ENCODE data around the gene LHPP. TPM values are rescaled to one million over a fixed set of nuclear protein-coding genes. Genes with fewer than 3 reads are reported as not detected.
"Not testable (repeated sequence)": the region's sequence is repeated elsewhere in the genome, so short reads cannot be mapped to it uniquely, and the experiment has no call there.

LHPP gene
- total RNA-seq, 1 experiment from 2014 or later: 24.7 TPM

DNA sequence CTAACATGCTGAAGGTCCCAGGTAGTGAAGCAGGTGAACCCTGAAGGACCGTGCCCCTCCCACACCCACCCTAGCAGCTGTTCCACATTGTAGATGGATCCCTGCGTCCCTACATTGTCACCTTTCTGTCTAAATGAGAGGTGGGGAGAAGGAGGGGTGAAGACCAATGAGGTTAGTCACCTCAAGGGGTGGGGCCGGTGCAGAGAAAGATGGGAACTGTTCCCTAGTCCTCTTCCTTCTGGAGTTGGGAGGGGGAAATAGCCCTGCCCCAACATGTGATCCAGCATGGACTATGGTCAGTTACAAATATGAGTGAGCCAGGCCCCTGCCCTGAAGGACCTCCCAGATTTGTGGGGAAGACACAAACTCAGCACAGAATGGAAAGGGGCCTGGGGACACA is 124.5 kb downstream of the LHPP start:
- Histone ChIP-seq H3K4me1 (replicated peaks; ENCODE audit: insufficient read depth) (no peaks in the 10 kb centered on the region), H3K4me3 (no peak overlapping the region), H3K36me3 (ENCODE audit: low read depth) (no peaks in the 10 kb centered on the region), H2AFZ (no peak overlapping the region), H3K4me2 (no peak overlapping the region), H3K27me3 (ENCODE audit: insufficient read depth, low read depth) (no peaks in the 10 kb centered on the region), H3K79me2 (ENCODE audit: low read depth) (no peaks in the 10 kb centered on the region), H3K9me3 (ENCODE audit: insufficient read depth, low read depth) (no peaks in the 10 kb centered on the region), H3F3A (ENCODE audit: insufficient read depth, low read depth) (no peaks in the 10 kb centered on the region), H4K20me1 (ENCODE audit: insufficient read depth) (no peaks in the 10 kb centered on the region), H3K9me2 (ENCODE audit: insufficient read depth) (no peaks in the 10 kb centered on the region), H3K27ac (no peak overlapping the region)
- DNase-seq: no peak
- no TSS peak for BruUV-seq (replicated peaks)
- CTCF ChIA-PET: no interaction called here
- intact Hi-C loops (cut with micrococcal nuclease; ENCODE audit: unreplicated experiment): no loop called here
- POLR2A ChIA-PET (ENCODE audit: unreplicated experiment): interaction anchor here (0.7 kb wide), 1 partner anchor 173 kb away, joined by 4 read pairs; no protein-coding TSS in a partner anchor
- TF ChIP-seq, protein P1, sequence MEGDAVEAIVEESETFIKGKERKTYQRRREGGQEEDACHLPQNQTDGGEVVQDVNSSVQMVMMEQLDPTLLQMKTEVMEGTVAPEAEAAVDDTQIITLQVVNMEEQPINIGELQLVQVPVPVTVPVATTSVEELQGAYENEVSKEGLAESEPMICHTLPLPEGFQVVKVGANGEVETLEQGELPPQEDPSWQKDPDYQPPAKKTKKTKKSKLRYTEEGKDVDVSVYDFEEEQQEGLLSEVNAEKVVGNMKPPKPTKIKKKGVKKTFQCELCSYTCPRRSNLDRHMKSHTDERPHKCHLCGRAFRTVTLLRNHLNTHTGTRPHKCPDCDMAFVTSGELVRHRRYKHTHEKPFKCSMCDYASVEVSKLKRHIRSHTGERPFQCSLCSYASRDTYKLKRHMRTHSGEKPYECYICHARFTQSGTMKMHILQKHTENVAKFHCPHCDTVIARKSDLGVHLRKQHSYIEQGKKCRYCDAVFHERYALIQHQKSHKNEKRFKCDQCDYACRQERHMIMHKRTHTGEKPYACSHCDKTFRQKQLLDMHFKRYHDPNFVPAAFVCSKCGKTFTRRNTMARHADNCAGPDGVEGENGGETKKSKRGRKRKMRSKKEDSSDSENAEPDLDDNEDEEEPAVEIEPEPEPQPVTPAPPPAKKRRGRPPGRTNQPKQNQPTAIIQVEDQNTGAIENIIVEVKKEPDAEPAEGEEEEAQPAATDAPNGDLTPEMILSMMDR (conservative IDR thresholded peaks at IDR 0.05): no peak
- TF ChIP-seq EZH2 (IDR thresholded peaks at IDR 0.05; ENCODE audit: low read depth): no peak

DNA sequence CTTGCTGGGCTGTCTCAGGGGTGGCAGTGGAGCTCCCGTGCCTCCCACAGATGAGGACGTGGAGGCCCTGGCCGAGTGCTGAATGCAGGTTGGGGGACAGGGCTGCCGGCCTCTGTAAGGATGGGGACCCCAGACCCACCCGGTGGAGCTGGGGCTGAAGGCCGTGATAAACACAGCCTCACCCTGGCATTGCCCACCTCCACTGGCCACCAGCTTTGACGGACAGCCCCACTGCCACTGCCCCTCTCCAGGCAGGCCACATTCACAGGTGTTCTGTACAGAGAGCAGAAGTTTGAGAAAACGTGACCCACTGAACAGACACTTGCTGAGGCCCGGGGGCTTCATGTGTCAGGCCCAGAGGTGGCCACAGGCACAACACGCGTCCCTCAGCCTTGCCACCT is 126.2 kb downstream of the LHPP start:
- intact Hi-C loops (cut with micrococcal nuclease; ENCODE audit: unreplicated experiment): no loop called here
- ChIA-PET CTCF (no interaction called here), POLR2A (ENCODE audit: unreplicated experiment) (no interaction called here)
- H3F3A ChIP-seq (ENCODE audit: insufficient read depth, low read depth): no peaks in the 10 kb centered on the region
- TF ChIP-seq EZH2 (IDR thresholded peaks at IDR 0.05; ENCODE audit: low read depth): no peak
- TF ChIP-seq, protein P1 (conservative IDR thresholded peaks at IDR 0.05): no peak
- H2AFZ ChIP-seq: no peak overlapping the region
- no peak overlapping the region for H3K4me3 ChIP-seq
- no peaks in the 10 kb centered on the region for H3K4me1 ChIP-seq (replicated peaks; ENCODE audit: insufficient read depth)
- H3K27me3 ChIP-seq (ENCODE audit: insufficient read depth, low read depth): no peaks in the 10 kb centered on the region
- H3K79me2 ChIP-seq (ENCODE audit: low read depth): no peaks in the 10 kb centered on the region
- H3K36me3 ChIP-seq (ENCODE audit: low read depth): no peaks in the 10 kb centered on the region
- no TSS peak for BruUV-seq (replicated peaks)
- no peaks in the 10 kb centered on the region for H3K9me3 ChIP-seq (ENCODE audit: insufficient read depth, low read depth)
- DNase-seq: no peak
- H4K20me1 ChIP-seq (ENCODE audit: insufficient read depth): no peaks in the 10 kb centered on the region; the same call in 1 of the 2 replicates
- H3K4me2 ChIP-seq: no peak overlapping the region
- H3K9me2 ChIP-seq (ENCODE audit: insufficient read depth): no peaks in the 10 kb centered on the region
- no peak overlapping the region for H3K27ac ChIP-seq

DNA sequence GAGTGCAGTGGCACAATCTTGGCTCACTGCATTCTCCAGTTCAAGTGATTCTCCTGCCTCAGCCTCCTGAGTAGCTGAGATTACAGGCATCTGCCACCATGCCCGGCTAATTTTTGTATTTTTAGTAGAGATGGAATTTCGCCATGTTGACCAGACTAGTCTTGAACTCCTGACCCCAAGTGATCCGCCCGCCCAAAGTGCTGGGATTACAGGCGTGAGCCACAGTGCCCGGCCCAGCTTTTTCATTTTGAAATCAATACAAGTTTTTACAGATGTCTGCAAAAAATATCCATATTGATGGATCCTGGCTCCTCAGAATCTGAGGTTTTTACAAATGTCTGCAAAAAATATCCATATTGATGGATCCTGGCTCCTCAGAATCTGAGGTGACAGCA is 126.7 kb downstream of the LHPP start:
- H3K9me3 ChIP-seq (ENCODE audit: insufficient read depth, low read depth); intact Hi-C loops (cut with micrococcal nuclease; ENCODE audit: unreplicated experiment); DNase-seq; H2AFZ ChIP-seq; CTCF ChIA-PET; H3K27me3 ChIP-seq (ENCODE audit: insufficient read depth, low read depth); H3K4me3 ChIP-seq; H3K79me2 ChIP-seq (ENCODE audit: low read depth); H3K4me1 ChIP-seq (replicated peaks; ENCODE audit: insufficient read depth); POLR2A ChIA-PET (ENCODE audit: unreplicated experiment); H3K4me2 ChIP-seq; H3K9me2 ChIP-seq (ENCODE audit: insufficient read depth); H3K27ac ChIP-seq; H3K36me3 ChIP-seq (ENCODE audit: low read depth); BruUV-seq (replicated peaks); H4K20me1 ChIP-seq (ENCODE audit: insufficient read depth); H3F3A ChIP-seq (ENCODE audit: insufficient read depth, low read depth): not testable (repeated sequence)

DNA sequence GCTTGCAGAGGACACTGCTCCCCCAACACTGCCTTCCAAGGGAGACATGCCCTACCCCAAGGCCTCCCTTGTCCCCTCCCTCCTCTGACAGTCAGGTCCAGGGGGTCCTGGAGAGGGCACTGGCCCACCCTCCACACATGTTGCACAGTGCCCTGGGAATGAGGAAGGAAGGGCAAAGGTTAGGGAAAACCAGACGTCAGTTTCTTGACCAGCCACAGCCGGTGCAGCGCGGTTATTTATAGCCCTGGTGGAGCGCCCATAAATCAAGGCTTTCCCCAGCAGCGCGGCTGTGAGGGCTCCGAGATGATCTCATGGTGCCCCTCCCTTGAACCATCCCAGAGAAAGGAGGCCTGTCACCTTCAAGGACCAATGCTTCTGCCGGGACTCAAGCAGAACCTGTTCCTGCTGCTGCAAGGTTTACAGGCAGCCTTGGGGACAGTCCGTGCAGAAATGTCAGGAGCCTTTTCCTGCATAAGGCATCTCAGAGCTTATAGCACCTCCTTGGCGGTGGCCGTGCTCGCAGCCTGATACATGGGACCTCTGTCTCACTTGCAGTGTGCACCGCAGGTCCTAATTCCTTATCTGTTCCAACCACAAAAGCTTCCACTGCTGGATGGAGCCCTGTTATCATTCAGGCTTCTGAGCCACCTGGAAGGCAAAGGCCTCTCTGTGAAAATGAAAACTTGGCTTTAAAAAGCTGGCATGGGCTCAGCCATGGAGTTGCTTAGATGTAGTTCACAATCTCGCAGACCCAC is 127.3 kb downstream of the LHPP start:
- ChIA-PET POLR2A (ENCODE audit: unreplicated experiment) (no interaction called here), CTCF (no interaction called here)
- Histone ChIP-seq H3K27ac (no peak overlapping the region), H2AFZ (no peak overlapping the region), H3F3A (ENCODE audit: insufficient read depth, low read depth) (no peaks in the 10 kb centered on the region), H3K4me3 (no peak overlapping the region), H3K36me3 (ENCODE audit: low read depth) (no peaks in the 10 kb centered on the region), H3K79me2 (ENCODE audit: low read depth) (no peaks in the 10 kb centered on the region), H3K9me3 (ENCODE audit: insufficient read depth, low read depth) (no peaks in the 10 kb centered on the region), H3K27me3 (ENCODE audit: insufficient read depth, low read depth) (no peaks in the 10 kb centered on the region), H4K20me1 (ENCODE audit: insufficient read depth) (no peaks in the 10 kb centered on the region; the same call in 1 of the 2 replicates), H3K9me2 (ENCODE audit: insufficient read depth) (no peaks in the 10 kb centered on the region), H3K4me2 (no peak overlapping the region), H3K4me1 (replicated peaks; ENCODE audit: insufficient read depth) (no peaks in the 10 kb centered on the region)
- BruUV-seq (replicated peaks): no TSS peak
- peak in 1 of 2 experiments; percentile 7 for DNase-seq
- TF ChIP-seq, protein P1 (conservative IDR thresholded peaks at IDR 0.05): no peak
- no peak for TF ChIP-seq EZH2 (IDR thresholded peaks at IDR 0.05; ENCODE audit: low read depth)
- intact Hi-C loops (cut with micrococcal nuclease; ENCODE audit: unreplicated experiment): no loop called here
